ENCODE measurements around the gene ARMCX4.
"Not testable (repeated sequence)": the region's sequence is repeated elsewhere in the genome, so short reads cannot be mapped to it uniquely, and the experiment has no call there.

ARMCX4 gene

GRCh38 chrX:101502929-101503328 is 17.7 kb downstream of the ARMCX4 start:
- H3K36me3 Mint-ChIP-seq; DNase-seq (ENCODE audit: low spot score in 2 of 2); H3K4me3 Mint-ChIP-seq; H3K27me3 Mint-ChIP-seq; ATAC-seq (ENCODE audit: low read depth); H3K4me1 Mint-ChIP-seq; H3K27ac Mint-ChIP-seq; H3K9me3 Mint-ChIP-seq: not testable (repeated sequence)

- Mint-ChIP-seq H3K9me3 (peaks cover 2% of the 10 kb centered on the region), H3K27me3 (no peaks in the 10 kb centered on the region)
Observed at GRCh38 chrX:101507372-101507771, 22.1 kb downstream of the ARMCX4 start.

GRCh38 chrX:101507986-101508385 is 22.7 kb downstream of the ARMCX4 start:
- H3K27me3 Mint-ChIP-seq: no peaks in the 10 kb centered on the region
- H3K36me3 Mint-ChIP-seq: peaks cover 3% of the 10 kb centered on the region
- H3K9me3 Mint-ChIP-seq: peaks cover 2% of the 10 kb centered on the region
- no peak overlapping the region for H3K4me3 Mint-ChIP-seq
- DNase-seq (ENCODE audit: low spot score in 2 of 2) (no peak), ATAC-seq (ENCODE audit: low read depth) (no peak)
- H3K4me1 Mint-ChIP-seq: no peaks in the 10 kb centered on the region
- no peak overlapping the region for H3K27ac Mint-ChIP-seq

More at GRCh38 chrX:101507372-101507771, 22.1 kb downstream of the ARMCX4 start:
- Mint-ChIP-seq H3K27ac (no peak overlapping the region), H3K4me1 (no peaks in the 10 kb centered on the region), H3K36me3 (peaks cover 3% of the 10 kb centered on the region), H3K4me3 (no peak overlapping the region)
- ATAC-seq (ENCODE audit: low read depth): no peak
- DNase-seq (ENCODE audit: low spot score in 2 of 2): no peak

GRCh38 chrX:101530944-101531343 is 45.7 kb downstream of the ARMCX4 start:
- Mint-ChIP-seq H3K36me3 (peaks cover 1% of the 10 kb centered on the region), H3K27ac (no peak overlapping the region), H3K4me3 (no peak overlapping the region), H3K27me3 (no peaks in the 10 kb centered on the region), H3K9me3 (no peaks in the 10 kb centered on the region), H3K4me1 (no peaks in the 10 kb centered on the region)
- DNase-seq (ENCODE audit: low spot score in 2 of 2) (no peak), ATAC-seq (ENCODE audit: low read depth) (no peak)
